ENCODE data around the gene NDE1. TPM values are rescaled to one million over a fixed set of nuclear protein-coding genes. Genes with fewer than 3 reads are reported as not detected.

Gene NDE1
- total and polyA plus RNA-seq, 9 of the 15 experiments (the other 6 are each of a cell fraction or from before 2014, with no cell fraction given): 3.1 to 59.9 (median 30.0) TPM

- no peak for TF ChIP-seq ESRRA (IDR thresholded peaks at IDR 0.05; ENCODE audit: borderline replicate concordance, low read depth)
- no peak for TF ChIP-seq NR2C1 (IDR thresholded peaks at IDR 0.05)
- peak; percentile 58 for TF ChIP-seq NR2C1 (tag; IDR thresholded peaks at IDR 0.05)
- TF ChIP-seq MNT (conservative IDR thresholded peaks at IDR 0.05): 0 out of 4 replicates have a peak, but pooled peaks of 1 of the 2 experiments have one; percentile 44
- no peak for TF ChIP-seq NFE2 (IDR thresholded peaks at IDR 0.05; ENCODE audit: low read depth)
- TF ChIP-seq ZNF165 (CRISPR knock-in tag; IDR thresholded peaks at IDR 0.05; ENCODE audit: borderline replicate concordance): no peak
- TF ChIP-seq E2F6 (IDR thresholded peaks at IDR 0.05; ENCODE audit: borderline replicate concordance in 1 of 2, extremely low read depth in 1 of 2, insufficient read depth in 1 of 2, insufficient read length in 1 of 2, low read depth in 1 of 2, low read length in 1 of 2, poor library complexity in 1 of 2, severe bottlenecking in 1 of 2): peak; percentile 16 to 58
- no peak for TF ChIP-seq ZC3H4 (CRISPR knock-in tag; IDR thresholded peaks at IDR 0.05; ENCODE audit: borderline replicate concordance)
- peak; percentile 68; the same call in 1 of the 2 replicates for TF ChIP-seq MGA (IDR thresholded peaks at IDR 0.05)
- TF ChIP-seq ZNF224 (CRISPR knock-in tag; IDR thresholded peaks at IDR 0.05): no peak
- TF ChIP-seq MAX (CRISPR knock-in tag; IDR thresholded peaks at IDR 0.05): peak; percentile 42
These were observed 58.1 kb downstream of the NDE1 start (continued) for GRCh38 chr16:15708096-15708495.
